ENCODE results near the gene CD300LD. TPM values are rescaled to one million over a fixed set of nuclear protein-coding genes. Genes with fewer than 3 reads are reported as not detected.

CD300LD gene
- polyA plus RNA-seq, 1 donor from 2014 or later, result not detected

DNA sequence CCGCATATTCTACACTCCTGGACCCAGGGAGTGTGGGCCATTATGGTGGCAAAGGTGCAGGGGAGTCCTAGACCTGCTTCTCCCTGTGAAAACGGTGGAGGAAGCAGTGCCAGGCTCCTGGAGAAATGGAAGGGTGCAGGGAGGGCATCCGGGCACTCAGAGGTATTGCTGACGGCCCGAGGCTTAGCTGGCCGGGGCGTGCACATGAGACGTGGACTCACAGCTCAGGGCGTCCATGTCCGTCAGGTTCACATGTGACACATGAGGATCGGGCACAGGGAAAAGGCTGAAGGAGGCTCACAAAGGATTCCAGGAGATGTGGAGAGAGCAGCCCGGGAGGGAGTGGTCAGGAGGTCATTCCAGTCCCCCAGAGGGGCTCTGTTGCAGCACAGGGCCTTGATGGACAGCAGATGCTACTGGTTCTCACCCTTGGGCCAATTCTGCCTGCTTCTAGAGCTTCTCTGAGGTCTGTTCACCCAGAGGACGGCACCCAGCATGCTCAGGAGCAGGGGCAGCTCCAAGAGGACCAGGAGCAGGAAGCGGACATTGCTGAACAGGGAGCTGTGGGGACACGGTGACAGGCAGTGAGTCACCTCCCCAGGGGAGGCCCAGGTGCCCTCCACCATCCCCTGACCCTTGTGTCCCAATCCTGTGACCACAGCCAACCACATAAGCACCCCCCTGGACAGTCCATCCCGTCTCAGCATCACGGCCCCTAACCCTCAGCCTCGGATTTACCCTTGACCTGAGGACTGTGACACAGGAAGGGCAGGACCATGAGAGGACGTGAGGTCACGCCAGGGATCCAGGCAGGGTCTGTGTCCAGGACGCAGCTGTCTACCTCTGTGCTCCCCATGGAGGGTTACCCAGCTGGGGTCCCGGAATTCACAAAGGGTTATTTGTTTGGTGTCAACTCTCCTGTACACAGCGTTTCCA, 50.6 kb downstream of the CD300LD start:
- H3K4me3 ChIP-seq (ENCODE audit: low read length), result no peak overlapping the region
- no peak overlapping the region for H3K27ac ChIP-seq (ENCODE audit: low read length)
- no peak overlapping the region for H2AFZ ChIP-seq (ENCODE audit: low read depth, low read length)
- H3K36me3 ChIP-seq (ENCODE audit: insufficient read depth, low read length), result no peaks in the 10 kb centered on the region
- no peaks in the 10 kb centered on the region for H4K20me1 ChIP-seq (ENCODE audit: insufficient read depth)
- H3F3A ChIP-seq (ENCODE audit: insufficient read depth, low read length, poor library complexity, severe bottlenecking), result no peaks in the 10 kb centered on the region
- no peaks in the 10 kb centered on the region for H3K27me3 ChIP-seq (ENCODE audit: insufficient read depth, low read depth, low read length)
- H3K79me2 ChIP-seq (replicated peaks; ENCODE audit: insufficient read depth, low read length), result no peaks in the 10 kb centered on the region
- no peak overlapping the region for H3K4me2 ChIP-seq (ENCODE audit: low read length)
- H3K9me3 ChIP-seq (ENCODE audit: low read length), result no peaks in the 10 kb centered on the region
- no peak overlapping the region for H3K9ac ChIP-seq (ENCODE audit: low read length)
- TF ChIP-seq POLR2AphosphoS5 (IDR thresholded peaks at IDR 0.05), result no peak
- no peak for TF ChIP-seq EP300 (conservative IDR thresholded peaks at IDR 0.05; ENCODE audit: poor library complexity, severe bottlenecking)
- TF ChIP-seq, protein P1, sequence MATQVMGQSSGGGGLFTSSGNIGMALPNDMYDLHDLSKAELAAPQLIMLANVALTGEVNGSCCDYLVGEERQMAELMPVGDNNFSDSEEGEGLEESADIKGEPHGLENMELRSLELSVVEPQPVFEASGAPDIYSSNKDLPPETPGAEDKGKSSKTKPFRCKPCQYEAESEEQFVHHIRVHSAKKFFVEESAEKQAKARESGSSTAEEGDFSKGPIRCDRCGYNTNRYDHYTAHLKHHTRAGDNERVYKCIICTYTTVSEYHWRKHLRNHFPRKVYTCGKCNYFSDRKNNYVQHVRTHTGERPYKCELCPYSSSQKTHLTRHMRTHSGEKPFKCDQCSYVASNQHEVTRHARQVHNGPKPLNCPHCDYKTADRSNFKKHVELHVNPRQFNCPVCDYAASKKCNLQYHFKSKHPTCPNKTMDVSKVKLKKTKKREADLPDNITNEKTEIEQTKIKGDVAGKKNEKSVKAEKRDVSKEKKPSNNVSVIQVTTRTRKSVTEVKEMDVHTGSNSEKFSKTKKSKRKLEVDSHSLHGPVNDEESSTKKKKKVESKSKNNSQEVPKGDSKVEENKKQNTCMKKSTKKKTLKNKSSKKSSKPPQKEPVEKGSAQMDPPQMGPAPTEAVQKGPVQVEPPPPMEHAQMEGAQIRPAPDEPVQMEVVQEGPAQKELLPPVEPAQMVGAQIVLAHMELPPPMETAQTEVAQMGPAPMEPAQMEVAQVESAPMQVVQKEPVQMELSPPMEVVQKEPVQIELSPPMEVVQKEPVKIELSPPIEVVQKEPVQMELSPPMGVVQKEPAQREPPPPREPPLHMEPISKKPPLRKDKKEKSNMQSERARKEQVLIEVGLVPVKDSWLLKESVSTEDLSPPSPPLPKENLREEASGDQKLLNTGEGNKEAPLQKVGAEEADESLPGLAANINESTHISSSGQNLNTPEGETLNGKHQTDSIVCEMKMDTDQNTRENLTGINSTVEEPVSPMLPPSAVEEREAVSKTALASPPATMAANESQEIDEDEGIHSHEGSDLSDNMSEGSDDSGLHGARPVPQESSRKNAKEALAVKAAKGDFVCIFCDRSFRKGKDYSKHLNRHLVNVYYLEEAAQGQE (IDR thresholded peaks at IDR 0.05; ENCODE audit: borderline replicate concordance), result no peak
- TF ChIP-seq EZH2 (IDR thresholded peaks at IDR 0.05; ENCODE audit: borderline replicate concordance, insufficient read depth, low read length, poor library complexity, severe bottlenecking), result no peak
- TF ChIP-seq, protein P2, sequence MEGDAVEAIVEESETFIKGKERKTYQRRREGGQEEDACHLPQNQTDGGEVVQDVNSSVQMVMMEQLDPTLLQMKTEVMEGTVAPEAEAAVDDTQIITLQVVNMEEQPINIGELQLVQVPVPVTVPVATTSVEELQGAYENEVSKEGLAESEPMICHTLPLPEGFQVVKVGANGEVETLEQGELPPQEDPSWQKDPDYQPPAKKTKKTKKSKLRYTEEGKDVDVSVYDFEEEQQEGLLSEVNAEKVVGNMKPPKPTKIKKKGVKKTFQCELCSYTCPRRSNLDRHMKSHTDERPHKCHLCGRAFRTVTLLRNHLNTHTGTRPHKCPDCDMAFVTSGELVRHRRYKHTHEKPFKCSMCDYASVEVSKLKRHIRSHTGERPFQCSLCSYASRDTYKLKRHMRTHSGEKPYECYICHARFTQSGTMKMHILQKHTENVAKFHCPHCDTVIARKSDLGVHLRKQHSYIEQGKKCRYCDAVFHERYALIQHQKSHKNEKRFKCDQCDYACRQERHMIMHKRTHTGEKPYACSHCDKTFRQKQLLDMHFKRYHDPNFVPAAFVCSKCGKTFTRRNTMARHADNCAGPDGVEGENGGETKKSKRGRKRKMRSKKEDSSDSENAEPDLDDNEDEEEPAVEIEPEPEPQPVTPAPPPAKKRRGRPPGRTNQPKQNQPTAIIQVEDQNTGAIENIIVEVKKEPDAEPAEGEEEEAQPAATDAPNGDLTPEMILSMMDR (IDR thresholded peaks at IDR 0.05; ENCODE audit: poor library complexity, severe bottlenecking), result no peak
- no peak for TF ChIP-seq SMC3 (conservative IDR thresholded peaks at IDR 0.05; ENCODE audit: poor library complexity)
- TF ChIP-seq RAD21 (conservative IDR thresholded peaks at IDR 0.05), result no peak
- no peaks in the 10 kb centered on the region for H3K9me2 ChIP-seq (ENCODE audit: insufficient read depth, low read length)

DNA sequence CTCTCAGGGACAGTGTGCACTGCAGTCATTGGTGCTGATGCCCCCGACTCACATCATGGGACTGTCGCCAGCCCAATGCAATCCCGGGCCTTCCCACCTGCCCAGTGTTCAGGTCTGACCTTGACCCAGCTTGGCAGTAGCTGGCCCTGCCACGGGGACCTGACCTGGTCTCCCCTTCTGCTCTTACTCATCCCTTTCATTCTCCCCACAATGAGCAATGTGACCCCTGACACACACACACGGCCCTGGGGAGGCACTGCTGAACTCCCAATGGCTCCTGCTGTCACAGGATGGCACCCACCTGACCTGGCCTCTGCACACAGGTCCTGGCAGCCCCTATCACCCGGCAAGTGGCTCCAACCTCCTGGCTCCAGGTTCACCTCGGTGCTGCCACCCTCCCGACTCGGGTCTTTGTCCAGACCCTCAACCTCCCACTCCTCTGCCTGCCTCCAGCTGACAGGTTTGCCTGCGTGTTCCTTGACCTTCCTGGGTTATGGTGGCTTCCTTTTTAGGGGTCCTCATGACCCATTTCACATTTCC, 52.7 kb downstream of the CD300LD start:
- no peak overlapping the region for H3K9ac ChIP-seq (ENCODE audit: low read length)
- H3K9me3 ChIP-seq (ENCODE audit: low read length), result no peaks in the 10 kb centered on the region
- no peaks in the 10 kb centered on the region for H3F3A ChIP-seq (ENCODE audit: insufficient read depth, low read length, poor library complexity, severe bottlenecking)
- no peak overlapping the region for H2AFZ ChIP-seq (ENCODE audit: low read depth, low read length)
- H3K27ac ChIP-seq (ENCODE audit: low read length), result no peak overlapping the region
- no peaks in the 10 kb centered on the region for H3K9me2 ChIP-seq (ENCODE audit: insufficient read depth, low read length)
- H3K79me2 ChIP-seq (replicated peaks; ENCODE audit: insufficient read depth, low read length), result no peaks in the 10 kb centered on the region
- no peak overlapping the region for H3K4me3 ChIP-seq (ENCODE audit: low read length)
- TF ChIP-seq SMC3 (conservative IDR thresholded peaks at IDR 0.05; ENCODE audit: poor library complexity), result no peak
- TF ChIP-seq, protein P2 (IDR thresholded peaks at IDR 0.05; ENCODE audit: poor library complexity, severe bottlenecking), result no peak
- TF ChIP-seq POLR2AphosphoS5 (IDR thresholded peaks at IDR 0.05), result no peak
- no peak for TF ChIP-seq EP300 (conservative IDR thresholded peaks at IDR 0.05; ENCODE audit: poor library complexity, severe bottlenecking)
- TF ChIP-seq MXI1 (conservative IDR thresholded peaks at IDR 0.05; ENCODE audit: poor library complexity, severe bottlenecking), result no peak
- TF ChIP-seq TAF1 (IDR thresholded peaks at IDR 0.05; ENCODE audit: low read depth), result no peak
- TF ChIP-seq EZH2 (IDR thresholded peaks at IDR 0.05; ENCODE audit: borderline replicate concordance, insufficient read depth, low read length, poor library complexity, severe bottlenecking), result no peak
- no peak for TF ChIP-seq RAD21 (conservative IDR thresholded peaks at IDR 0.05)
- TF ChIP-seq, protein P1 (IDR thresholded peaks at IDR 0.05; ENCODE audit: borderline replicate concordance), result no peak
- no peaks in the 10 kb centered on the region for H4K20me1 ChIP-seq (ENCODE audit: insufficient read depth)
- no peaks in the 10 kb centered on the region for H3K27me3 ChIP-seq (ENCODE audit: insufficient read depth, low read depth, low read length)
- no peak overlapping the region for H3K4me2 ChIP-seq (ENCODE audit: low read length)
- no peaks in the 10 kb centered on the region for H3K36me3 ChIP-seq (ENCODE audit: insufficient read depth, low read length)
